Cardiac fibroblast (primary cell): Measurements from ENCODE around the gene CRMP1.

Experiments used
- DNase-seq, 2 donors: peaks; one replicate each; pipeline versions ENCODE4 v3.0.0 to v3.0.0-alpha.2; 2010; ENCODE audit warnings: low read depth in 2 of 2
- H3K4me3 ChIP-seq, 2 donors: replicated peaks in 1 of 2; 1 replicate in 1 of 2; 2 replicates in 1 of 2; pipeline ENCODE4 v1.5.1; 2011; ENCODE audit warnings: low read depth in 2 of 2, low read length in 2 of 2, mild to moderate bottlenecking in 2 of 2, moderate library complexity in 1 of 2
- TF ChIP-seq, protein P1 (sequence below): IDR thresholded peaks from one replicate; pipeline ENCODE4 v1.5.1; 2011; ENCODE audit warnings: low read depth, mild to moderate bottlenecking, low read length, inconsistent platforms

Gene CRMP1

DNA sequence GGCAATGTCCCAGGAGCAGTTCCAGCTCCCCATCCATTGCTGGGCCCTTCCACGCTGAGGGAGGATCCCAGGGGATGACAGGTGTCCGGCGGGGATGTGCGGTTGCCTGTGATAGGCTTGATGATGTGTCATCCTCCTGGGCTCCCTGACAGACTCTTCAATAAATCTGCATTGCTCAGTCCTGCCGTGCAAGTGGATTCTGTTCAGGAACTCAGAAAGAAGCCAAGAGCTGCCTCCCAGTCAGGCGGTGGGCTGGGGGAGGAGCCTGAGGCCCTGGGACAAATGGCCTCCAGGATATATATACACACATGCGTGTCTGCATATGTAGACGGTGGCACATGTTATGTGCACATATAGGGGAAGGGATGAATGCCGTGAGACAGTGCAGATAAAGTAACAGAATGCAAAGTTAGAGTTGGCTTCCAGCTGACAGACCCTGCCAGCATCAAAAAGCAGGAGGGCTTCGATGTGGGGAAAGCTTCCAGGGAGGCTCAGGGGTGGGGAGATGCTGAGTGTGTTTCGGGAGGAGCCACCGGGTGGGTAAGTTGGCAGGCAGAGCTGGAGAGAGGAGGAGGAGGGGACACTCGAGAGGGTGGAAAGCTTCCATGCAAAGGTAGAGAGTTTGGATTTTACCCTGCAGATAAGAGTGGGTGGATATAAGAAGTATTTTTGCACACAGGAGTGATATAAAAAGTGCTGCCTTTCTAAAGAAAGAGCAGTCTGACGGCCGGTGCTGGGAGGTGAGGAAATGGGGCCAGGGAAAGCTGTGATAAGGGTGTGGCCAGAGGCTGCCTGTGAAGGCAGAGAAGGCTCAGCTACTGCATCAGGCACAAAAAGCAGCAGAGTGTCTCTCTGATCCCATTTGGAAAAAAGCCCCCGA, 28.5 kb upstream of the CRMP1 start:
- DNase-seq, result no peak
- TF ChIP-seq, protein P1, sequence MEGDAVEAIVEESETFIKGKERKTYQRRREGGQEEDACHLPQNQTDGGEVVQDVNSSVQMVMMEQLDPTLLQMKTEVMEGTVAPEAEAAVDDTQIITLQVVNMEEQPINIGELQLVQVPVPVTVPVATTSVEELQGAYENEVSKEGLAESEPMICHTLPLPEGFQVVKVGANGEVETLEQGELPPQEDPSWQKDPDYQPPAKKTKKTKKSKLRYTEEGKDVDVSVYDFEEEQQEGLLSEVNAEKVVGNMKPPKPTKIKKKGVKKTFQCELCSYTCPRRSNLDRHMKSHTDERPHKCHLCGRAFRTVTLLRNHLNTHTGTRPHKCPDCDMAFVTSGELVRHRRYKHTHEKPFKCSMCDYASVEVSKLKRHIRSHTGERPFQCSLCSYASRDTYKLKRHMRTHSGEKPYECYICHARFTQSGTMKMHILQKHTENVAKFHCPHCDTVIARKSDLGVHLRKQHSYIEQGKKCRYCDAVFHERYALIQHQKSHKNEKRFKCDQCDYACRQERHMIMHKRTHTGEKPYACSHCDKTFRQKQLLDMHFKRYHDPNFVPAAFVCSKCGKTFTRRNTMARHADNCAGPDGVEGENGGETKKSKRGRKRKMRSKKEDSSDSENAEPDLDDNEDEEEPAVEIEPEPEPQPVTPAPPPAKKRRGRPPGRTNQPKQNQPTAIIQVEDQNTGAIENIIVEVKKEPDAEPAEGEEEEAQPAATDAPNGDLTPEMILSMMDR, result no peak
- H3K4me3 ChIP-seq, result no peak overlapping the region

DNA sequence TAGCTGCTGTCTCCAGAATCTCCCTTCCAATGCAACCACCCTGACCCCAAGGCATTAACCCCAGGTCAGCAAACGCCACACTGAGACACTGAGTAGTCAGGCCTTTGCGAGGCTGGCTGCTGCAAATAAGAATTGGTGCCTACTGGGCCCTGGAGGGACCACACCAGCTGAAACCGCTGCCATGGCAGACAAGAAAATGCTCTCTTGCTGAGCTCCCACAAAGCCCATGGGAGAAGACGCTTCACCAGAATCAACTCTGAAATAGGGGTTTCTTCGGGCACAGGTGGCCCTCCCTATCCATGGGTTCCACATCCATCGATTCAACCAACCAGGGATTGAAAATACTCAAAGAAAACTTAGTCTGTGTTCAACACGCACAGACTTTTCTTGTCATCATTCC, 26.7 kb upstream of the CRMP1 start:
- DNase-seq, result no peak
- H3K4me3 ChIP-seq, result no peak overlapping the region
- TF ChIP-seq, protein P1, result no peak

GRCh38 chr4:5919044-5919443, 26.2 kb upstream of the CRMP1 start:
- TF ChIP-seq, protein P1, result no peak
- DNase-seq, result no peak
- no peak overlapping the region for H3K4me3 ChIP-seq

GRCh38 chr4:5918331-5918985, 25.6 kb upstream of the CRMP1 start:
- no peak overlapping the region for H3K4me3 ChIP-seq
- DNase-seq, result no peak
- TF ChIP-seq, protein P1, result no peak

- TF ChIP-seq, protein P1, result no peak
- no peak overlapping the region for H3K4me3 ChIP-seq
- DNase-seq, result no peak
These were observed 24.8 kb upstream of the CRMP1 start for GRCh38 chr4:5917672-5918071.

GRCh38 chr4:5916229-5916628, 23.3 kb upstream of the CRMP1 start:
- no peak for DNase-seq
- no peak overlapping the region for H3K4me3 ChIP-seq
- TF ChIP-seq, protein P1, result no peak
